CD8-positive, alpha-beta memory T cell (primary cell): ENCODE results near the gene RNF213. TPM values are rescaled to one million over a fixed set of nuclear protein-coding genes. Genes with fewer than 3 reads are reported as not detected.
A peak's percentile ranks its signal among the peaks of the same experiment; 100 is the strongest.

Experiments
- CTCF ChIA-PET: fragments of 350-600 bp; sonication (Branson Sonifier 250); formaldehyde crosslinking; loops from one replicate; lab custom pipeline; 2021; ENCODE audit warnings: antibody characterized with exemption; lab: Charles Lee
- POLR2A ChIA-PET: fragments of 350-600 bp; sonication (Branson Sonifier 250); formaldehyde crosslinking; loops from one replicate; lab custom pipeline; 2021; ENCODE audit warnings: antibody characterized with exemption; lab: Charles Lee
- DNase-seq, 5 donors: peaks; one replicate each; pipeline versions ENCODE4 v3.0.0 to v3.0.0-alpha.2; 2020 to 2022; ENCODE audit warnings: mixed read lengths in 1 of 5
- H3K27ac ChIP-seq: one replicate; pipeline ENCODE4 v1.7.0; 2013; ENCODE audit warnings: low read depth, mild to moderate bottlenecking, low read length, moderate library complexity
- H3K27me3 ChIP-seq: 2 replicates; pipeline ENCODE4 v1.7.0; 2013; ENCODE audit warnings: low read length, mild to moderate bottlenecking; ENCODE audit not compliant: insufficient read depth, poor library complexity, severe bottlenecking
- H3K36me3 ChIP-seq: 2 replicates; pipeline ENCODE4 v1.7.0; 2013; ENCODE audit warnings: mild to moderate bottlenecking, low read length, moderate library complexity; ENCODE audit not compliant: insufficient read depth
- H3K4me1 ChIP-seq: 2 replicates; pipeline ENCODE4 v1.7.0; 2013; ENCODE audit warnings: mild to moderate bottlenecking, low read length, moderate library complexity; ENCODE audit not compliant: insufficient read depth
- H3K4me3 ChIP-seq: 2 replicates; pipeline ENCODE4 v1.7.0; 2013; ENCODE audit warnings: mild to moderate bottlenecking, low read length
- H3K9me3 ChIP-seq: 2 replicates; pipeline ENCODE4 v1.7.0; 2013; ENCODE audit warnings: mild to moderate bottlenecking, low read length
- H3K27ac Mint-ChIP-seq, 8 donors: one replicate each; pipeline ENCODE4 v1.8.0; 2020 to 2021; ENCODE audit warnings: mixed read lengths in 8 of 8, mild to moderate bottlenecking in 6 of 8, inconsistent platforms in 3 of 8, moderate library complexity in 3 of 8
- H3K27me3 Mint-ChIP-seq, 2 donors: one replicate each; pipeline ENCODE4 v1.8.0; 2020 to 2021; ENCODE audit warnings: mixed read lengths in 2 of 2, mild to moderate bottlenecking in 1 of 2, moderate library complexity in 1 of 2
- H3K36me3 Mint-ChIP-seq, 3 donors: one replicate each; pipeline ENCODE4 v1.8.0; 2020 to 2021; ENCODE audit warnings: mixed read lengths in 3 of 3, inconsistent platforms in 1 of 3, mild to moderate bottlenecking in 1 of 3
- H3K4me1 Mint-ChIP-seq, 3 donors: one replicate each; pipeline ENCODE4 v1.8.0; 2020 to 2021; ENCODE audit warnings: mixed read lengths in 3 of 3, inconsistent platforms in 1 of 3, mild to moderate bottlenecking in 1 of 3
- H3K4me3 Mint-ChIP-seq, 7 donors: one replicate each; pipeline ENCODE4 v1.8.0; 2020 to 2021; ENCODE audit warnings: mixed read lengths in 7 of 7, mild to moderate bottlenecking in 6 of 7, moderate library complexity in 4 of 7, inconsistent platforms in 2 of 7
- H3K9me3 Mint-ChIP-seq, 5 donors: one replicate each; pipeline ENCODE4 v1.8.0; 2020 to 2022; ENCODE audit warnings: mixed read lengths in 5 of 5, mild to moderate bottlenecking in 3 of 5, moderate library complexity in 2 of 5, inconsistent platforms in 1 of 5
- polyA plus RNA-seq: library from polyadenylated mRNA; unstranded; fragments of 300-500 nt; fragmentation: Illumina TruSeq; gene quantifications from one replicate; pipeline ENCODE4 v1.2.3, GENCODE V29; 2021
- total RNA-seq, 2 experiments: library from RNA; stranded (reverse); gene quantifications; one replicate each; pipeline ENCODE4 v1.2.3, GENCODE V29; 2021

The RNF213 gene
- total and polyA plus RNA-seq, 3 experiments from 2014 or later = 75.7 to 185 (median 184) TPM

DNA sequence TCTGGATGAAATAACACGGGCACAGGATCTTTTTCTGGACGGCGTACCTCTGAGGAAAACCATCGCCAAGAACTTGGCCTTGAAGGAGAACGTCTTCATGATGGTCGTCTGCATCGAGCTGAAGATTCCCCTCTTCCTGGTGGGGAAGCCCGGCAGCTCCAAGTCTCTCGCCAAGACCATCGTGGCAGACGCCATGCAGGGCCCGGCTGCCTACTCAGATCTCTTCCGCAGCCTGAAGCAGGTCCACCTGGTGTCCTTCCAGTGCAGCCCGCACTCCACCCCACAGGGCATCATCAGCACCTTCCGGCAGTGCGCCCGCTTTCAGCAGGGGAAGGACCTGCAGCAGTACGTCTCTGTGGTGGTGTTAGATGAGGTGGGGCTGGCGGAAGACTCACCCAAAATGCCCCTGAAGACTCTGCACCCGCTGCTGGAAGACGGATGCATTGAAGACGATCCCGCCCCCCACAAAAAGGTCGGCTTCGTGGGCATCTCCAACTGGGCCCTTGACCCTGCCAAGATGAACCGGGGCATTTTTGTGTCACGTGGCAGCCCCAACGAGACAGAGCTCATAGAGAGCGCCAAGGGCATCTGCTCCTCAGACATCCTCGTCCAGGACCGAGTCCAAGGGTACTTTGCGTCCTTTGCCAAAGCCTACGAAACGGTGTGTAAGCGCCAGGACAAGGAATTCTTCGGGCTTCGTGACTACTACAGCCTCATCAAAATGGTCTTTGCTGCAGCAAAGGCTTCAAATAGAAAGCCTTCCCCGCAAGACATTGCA lies 86.0 kb downstream of the RNF213 start:
- POLR2A ChIA-PET = no interaction called here
- peaks cover 87% of the 10 kb centered on the region for H3K36me3 ChIP-seq
- no peak overlapping the region for H3K4me3 ChIP-seq

DNA sequence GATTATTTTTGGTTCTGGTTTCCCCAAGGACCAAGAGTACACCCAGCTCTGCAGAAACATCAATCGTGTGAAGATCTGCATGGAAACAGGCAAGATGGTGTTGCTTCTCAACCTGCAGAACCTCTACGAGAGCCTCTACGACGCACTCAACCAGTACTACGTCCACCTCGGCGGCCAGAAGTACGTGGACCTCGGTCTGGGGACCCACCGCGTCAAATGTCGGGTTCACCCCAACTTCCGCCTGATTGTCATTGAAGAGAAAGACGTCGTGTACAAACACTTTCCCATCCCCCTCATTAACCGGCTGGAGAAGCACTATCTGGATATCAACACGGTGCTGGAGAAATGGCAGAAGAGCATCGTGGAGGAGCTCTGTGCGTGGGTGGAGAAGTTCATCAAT lies 86.9 kb downstream of the RNF213 start:
- Mint-ChIP-seq H3K9me3 (no peaks in the 10 kb centered on the region), H3K27ac (peak overlapping the region in 4 of 8 donors; percentile 38 to 78 (median 42))
- POLR2A ChIA-PET = no interaction called here

More for the DNA sequence above, 86.0 kb downstream of the RNF213 start:
- Histone ChIP-seq H3K9me3 (no peaks in the 10 kb centered on the region), H3K4me1 (no peaks in the 10 kb centered on the region), H3K27me3 (no peaks in the 10 kb centered on the region), H3K27ac (no peak overlapping the region)
- Mint-ChIP-seq H3K27ac (no peak overlapping the region), H3K4me3 (no peak overlapping the region), H3K27me3 (no peaks in the 10 kb centered on the region), H3K4me1 (peaks cover 3 to 4% (median 3%) of the 10 kb centered on the region in 3 donors), H3K9me3 (no peaks in the 10 kb centered on the region), H3K36me3 (peaks cover 16 to 96% (median 33%) of the 10 kb centered on the region in 3 donors)
- DNase-seq = no peak
- CTCF ChIA-PET = no interaction called here

DNA sequence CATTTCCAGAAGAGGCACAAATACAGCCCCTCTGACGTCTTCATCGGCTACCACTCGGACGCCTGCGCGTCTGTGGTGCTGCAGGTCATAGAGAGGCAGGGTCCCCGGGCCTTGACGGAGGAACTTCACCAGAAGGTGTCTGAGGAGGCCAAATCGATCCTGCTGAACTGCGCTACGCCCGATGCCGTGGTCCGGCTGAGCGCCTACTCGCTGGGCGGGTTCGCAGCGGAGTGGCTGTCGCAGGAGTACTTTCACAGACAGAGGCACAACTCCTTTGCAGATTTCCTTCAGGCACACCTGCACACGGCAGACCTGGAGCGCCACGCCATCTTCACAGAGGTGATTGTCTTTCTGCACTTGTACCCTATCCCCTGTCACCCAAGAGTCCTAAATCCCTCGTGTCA lies 87.3 kb downstream of the RNF213 start:
- Mint-ChIP-seq H3K27ac (peak overlapping the region in 1 of 8 donors; percentile 94), H3K36me3 (peaks cover 22 to 99% (median 38%) of the 10 kb centered on the region in 3 donors), H3K27me3 (no peaks in the 10 kb centered on the region), H3K4me1 (peaks cover 1 to 4% (median 3%) of the 10 kb centered on the region in 3 donors), H3K4me3 (no peak overlapping the region), H3K9me3 (no peaks in the 10 kb centered on the region)
- Histone ChIP-seq H3K27me3 (no peaks in the 10 kb centered on the region), H3K27ac (no peak overlapping the region), H3K4me1 (no peaks in the 10 kb centered on the region), H3K4me3 (no peak overlapping the region), H3K36me3 (peaks cover 95% of the 10 kb centered on the region), H3K9me3 (no peaks in the 10 kb centered on the region)
- ChIA-PET CTCF (no interaction called here), POLR2A (no interaction called here)
- no peak for DNase-seq

More for the DNA sequence above, 86.9 kb downstream of the RNF213 start:
- Mint-ChIP-seq H3K36me3 (peaks cover 20 to 98% (median 37%) of the 10 kb centered on the region in 3 donors), H3K4me3 (peak overlapping the region in 1 of 7 donors; percentile 5), H3K27me3 (no peaks in the 10 kb centered on the region), H3K4me1 (peaks cover 1 to 4% (median 3%) of the 10 kb centered on the region in 3 donors)
- no peak overlapping the region for H3K4me3 ChIP-seq
- H3K27ac ChIP-seq = no peak overlapping the region
- no peaks in the 10 kb centered on the region for H3K27me3 ChIP-seq
- DNase-seq = no peak
- peaks cover 91% of the 10 kb centered on the region for H3K36me3 ChIP-seq
- CTCF ChIA-PET = no interaction called here
- no peaks in the 10 kb centered on the region for H3K9me3 ChIP-seq
- H3K4me1 ChIP-seq = no peaks in the 10 kb centered on the region

DNA sequence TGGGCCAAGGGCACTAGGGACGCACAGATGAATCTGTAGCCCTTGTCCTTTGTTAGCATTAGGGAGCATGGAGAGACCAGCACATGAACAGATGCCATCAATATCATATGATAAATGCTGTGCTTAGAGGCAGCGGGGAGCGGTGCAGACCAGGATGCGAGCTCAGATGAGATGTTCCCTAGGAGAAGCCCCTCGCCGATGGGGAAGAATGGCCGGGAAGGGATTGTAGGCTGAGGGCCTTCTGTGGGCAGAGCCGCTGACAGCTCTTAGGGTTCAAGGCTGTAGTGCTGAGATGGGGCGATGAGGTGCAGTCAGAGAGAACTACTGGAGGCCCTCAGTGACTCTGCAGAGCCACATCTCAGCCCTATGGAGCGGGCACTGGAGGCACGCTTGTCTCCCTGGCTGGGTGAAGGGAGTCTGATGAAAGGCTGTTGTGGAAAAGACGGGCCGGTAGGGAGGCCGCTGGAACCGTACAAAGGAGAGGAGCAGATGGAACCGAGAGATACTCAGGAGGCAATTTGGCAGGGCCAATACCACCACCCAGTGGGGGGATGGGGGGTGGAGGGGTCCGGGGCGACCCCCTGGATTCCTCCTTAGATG lies 88.0 kb downstream of the RNF213 start:
- H3K36me3 Mint-ChIP-seq = peaks cover 22 to 99% (median 33%) of the 10 kb centered on the region in 3 donors
- Histone ChIP-seq H3K9me3 (no peaks in the 10 kb centered on the region), H3K4me1 (no peaks in the 10 kb centered on the region), H3K36me3 (peaks cover 95% of the 10 kb centered on the region), H3K27me3 (no peaks in the 10 kb centered on the region), H3K4me3 (no peak overlapping the region), H3K27ac (no peak overlapping the region)
- peaks cover 1 to 4% (median 3%) of the 10 kb centered on the region in 3 donors for H3K4me1 Mint-ChIP-seq
- ChIA-PET POLR2A (no interaction called here), CTCF (no interaction called here)
- no peak overlapping the region for H3K4me3 Mint-ChIP-seq
- DNase-seq = no peak
- peak overlapping the region in 4 of 8 donors; percentile 14 to 94 (median 58) for H3K27ac Mint-ChIP-seq
- H3K9me3 Mint-ChIP-seq = no peaks in the 10 kb centered on the region
- H3K27me3 Mint-ChIP-seq = no peaks in the 10 kb centered on the region

DNA sequence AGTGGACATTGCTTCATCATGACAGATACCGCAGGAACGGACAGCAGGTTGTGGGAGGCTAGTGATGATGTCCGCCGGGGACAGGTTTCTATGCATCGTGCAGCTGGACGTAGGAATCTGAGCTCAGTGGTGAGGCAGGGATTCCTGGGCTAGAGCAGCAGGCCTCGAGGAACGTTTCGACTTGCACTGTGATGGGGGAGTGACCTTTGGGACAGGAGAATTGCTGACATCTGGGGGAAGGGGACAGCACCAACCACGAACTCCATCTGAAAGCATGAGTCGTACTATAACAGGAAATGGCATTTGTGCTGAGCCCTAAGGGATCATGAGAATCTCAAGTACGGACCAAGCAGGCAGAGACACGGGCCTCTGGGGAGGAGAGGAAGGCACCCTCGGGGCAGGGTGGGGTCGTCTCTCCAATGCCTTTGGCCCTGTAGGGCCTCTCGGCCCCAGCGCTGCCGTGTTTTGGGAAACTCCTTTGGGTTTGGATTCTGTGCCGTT lies 88.5 kb downstream of the RNF213 start:
- peak overlapping the region in 3 of 8 donors; percentile 29 to 72 (median 60) for H3K27ac Mint-ChIP-seq

DNA sequence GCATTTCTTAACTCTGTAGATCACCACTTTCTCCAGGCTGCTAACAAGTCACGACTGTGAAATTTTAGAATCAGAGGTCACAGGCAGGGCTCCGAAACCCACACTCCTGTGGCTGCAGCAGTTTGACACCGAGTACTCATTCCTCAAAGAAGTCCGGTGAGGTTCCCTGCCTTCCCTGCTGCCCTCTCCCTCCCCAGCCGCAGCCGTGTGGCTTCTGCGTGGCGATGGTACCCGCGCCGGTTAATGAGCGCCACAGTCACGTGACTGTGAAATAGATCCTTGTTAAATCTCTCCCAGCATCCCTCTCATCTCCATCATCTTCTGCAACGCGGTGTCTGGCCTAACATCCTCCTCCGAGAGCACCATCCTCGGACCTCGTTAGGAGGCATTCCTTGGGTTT lies 89.1 kb downstream of the RNF213 start:
- H3K27ac ChIP-seq = no peak overlapping the region
- H3K4me3 ChIP-seq = no peak overlapping the region
- POLR2A ChIA-PET = no interaction called here
- CTCF ChIA-PET = no interaction called here
- Mint-ChIP-seq H3K4me1 (peaks cover 0 to 4% (median 3%) of the 10 kb centered on the region in 3 donors), H3K27ac (peak overlapping the region in 2 of 8 donors; percentile 23 to 60), H3K4me3 (peak overlapping the region in 1 of 7 donors; percentile 11), H3K9me3 (no peaks in the 10 kb centered on the region), H3K36me3 (peaks cover 22 to 99% (median 32%) of the 10 kb centered on the region in 3 donors), H3K27me3 (no peaks in the 10 kb centered on the region)
- no peaks in the 10 kb centered on the region for H3K27me3 ChIP-seq
- no peak for DNase-seq
- no peaks in the 10 kb centered on the region for H3K4me1 ChIP-seq
- peaks cover 95% of the 10 kb centered on the region for H3K36me3 ChIP-seq
- no peaks in the 10 kb centered on the region for H3K9me3 ChIP-seq

More for the DNA sequence above, 88.5 kb downstream of the RNF213 start:
- Histone ChIP-seq H3K36me3 (peaks cover 95% of the 10 kb centered on the region), H3K9me3 (no peaks in the 10 kb centered on the region), H3K4me3 (no peak overlapping the region), H3K27me3 (no peaks in the 10 kb centered on the region), H3K4me1 (no peaks in the 10 kb centered on the region), H3K27ac (no peak overlapping the region)
- DNase-seq = no peak
- Mint-ChIP-seq H3K4me3 (peak overlapping the region in 1 of 7 donors; percentile 13), H3K27me3 (no peaks in the 10 kb centered on the region), H3K9me3 (no peaks in the 10 kb centered on the region), H3K36me3 (peaks cover 22 to 99% (median 33%) of the 10 kb centered on the region in 3 donors), H3K4me1 (peaks cover 1 to 4% (median 3%) of the 10 kb centered on the region in 3 donors)
- CTCF ChIA-PET = no interaction called here
- POLR2A ChIA-PET = no interaction called here

DNA sequence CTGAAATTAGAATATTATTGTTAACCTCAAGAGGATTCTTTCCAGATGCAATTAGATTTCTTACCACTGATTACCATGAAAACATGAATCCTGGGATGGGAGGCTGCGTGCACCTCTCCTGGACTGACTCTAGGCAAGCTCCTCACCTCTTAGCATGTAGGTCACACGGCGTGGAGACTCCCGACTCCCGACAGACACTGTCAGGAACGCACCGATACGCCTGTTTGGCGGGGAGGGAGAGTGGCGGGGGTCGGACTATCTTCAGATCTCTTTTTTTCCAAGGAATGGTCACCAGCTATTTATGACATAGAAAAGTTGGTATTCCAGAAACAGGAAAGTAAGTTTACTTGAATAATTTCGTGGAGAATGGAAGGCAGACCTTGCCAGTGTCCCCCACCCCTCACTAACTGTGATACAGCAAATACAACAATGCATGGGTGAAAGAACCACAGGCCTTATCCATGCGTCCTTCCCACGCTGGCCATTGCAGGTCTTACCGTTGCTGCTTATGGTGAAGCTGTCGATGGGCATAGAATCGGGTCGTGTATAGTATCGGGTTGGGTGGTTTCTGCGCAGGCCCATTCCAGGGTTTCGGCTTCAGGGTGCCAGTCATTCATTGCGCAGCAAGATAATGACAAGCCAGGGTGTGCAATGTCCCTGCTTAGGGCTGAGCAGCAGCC lies 91.7 kb downstream of the RNF213 start:
- no peak for DNase-seq
- no peak overlapping the region for H3K4me3 ChIP-seq
- Mint-ChIP-seq H3K27ac (peak overlapping the region in 1 of 8 donors; percentile 57), H3K27me3 (no peaks in the 10 kb centered on the region), H3K4me1 (peaks cover 0 to 4% (median 3%) of the 10 kb centered on the region in 3 donors), H3K4me3 (no peak overlapping the region), H3K36me3 (peaks cover 18 to 91% (median 23%) of the 10 kb centered on the region in 3 donors), H3K9me3 (no peaks in the 10 kb centered on the region)
- H3K27me3 ChIP-seq = no peaks in the 10 kb centered on the region
- ChIA-PET POLR2A (no interaction called here), CTCF (no interaction called here)
- H3K4me1 ChIP-seq = no peaks in the 10 kb centered on the region
- H3K36me3 ChIP-seq = peaks cover 84% of the 10 kb centered on the region
- no peak overlapping the region for H3K27ac ChIP-seq
- H3K9me3 ChIP-seq = no peaks in the 10 kb centered on the region
